ENCODE results near the gene ZNF438.

Gene ZNF438

GRCh38 chr10:31031558-31032257, at the start of gene ZNF438:
Gene ZNF438, minus strand, starts transcription at chr10:31031865. Its CDS starts 154,831 bp downstream, at chr10:30877034.
- peak; percentile 61 for FAIRE-seq
- peak; percentile 51 for TF ChIP-seq POLR2A (IDR thresholded peaks at IDR 0.05; ENCODE audit: low read depth, low read length)
- peak; percentile 85 for DNase-seq (ENCODE audit: insufficient read length, low spot score)

GRCh38 chr10:31076610-31076988, 44.9 kb upstream of the ZNF438 start:
- DNase-seq (ENCODE audit: insufficient read length, low spot score) (no peak), FAIRE-seq (no peak)
- no peak for TF ChIP-seq POLR2A (IDR thresholded peaks at IDR 0.05; ENCODE audit: low read depth, low read length)

- no peak for TF ChIP-seq POLR2A (IDR thresholded peaks at IDR 0.05; ENCODE audit: low read depth, low read length)
- no peak for FAIRE-seq
- no peak for DNase-seq (ENCODE audit: insufficient read length, low spot score)
Observed at GRCh38 chr10:31075881-31076609, 44.4 kb upstream of the ZNF438 start.

- FAIRE-seq: peak; percentile 81
- DNase-seq (ENCODE audit: insufficient read length, low spot score): peak; percentile 17
- TF ChIP-seq POLR2A (IDR thresholded peaks at IDR 0.05; ENCODE audit: low read depth, low read length): no peak
Observed at GRCh38 chr10:31075434-31075833, 43.8 kb upstream of the ZNF438 start.

- no peak for TF ChIP-seq POLR2A (IDR thresholded peaks at IDR 0.05; ENCODE audit: low read depth, low read length)
- FAIRE-seq (no peak), DNase-seq (ENCODE audit: insufficient read length, low spot score) (no peak)
Observed at GRCh38 chr10:31074722-31075086, 43.0 kb upstream of the ZNF438 start.

GRCh38 chr10:31073996-31074721, 42.5 kb upstream of the ZNF438 start:
- FAIRE-seq: no peak
- no peak for TF ChIP-seq POLR2A (IDR thresholded peaks at IDR 0.05; ENCODE audit: low read depth, low read length)
- DNase-seq (ENCODE audit: insufficient read length, low spot score): no peak

- no peak for TF ChIP-seq POLR2A (IDR thresholded peaks at IDR 0.05; ENCODE audit: low read depth, low read length)
- DNase-seq (ENCODE audit: insufficient read length, low spot score): no peak
- FAIRE-seq: no peak
Observed at GRCh38 chr10:31073211-31073610, 41.5 kb upstream of the ZNF438 start.

GRCh38 chr10:31072451-31072850, 40.8 kb upstream of the ZNF438 start:
- no peak for TF ChIP-seq POLR2A (IDR thresholded peaks at IDR 0.05; ENCODE audit: low read depth, low read length)
- FAIRE-seq: no peak
- no peak for DNase-seq (ENCODE audit: insufficient read length, low spot score)

- no peak for TF ChIP-seq POLR2A (IDR thresholded peaks at IDR 0.05; ENCODE audit: low read depth, low read length)
- no peak for DNase-seq (ENCODE audit: insufficient read length, low spot score)
- FAIRE-seq: no peak
Observed at GRCh38 chr10:31071232-31072005, 39.8 kb upstream of the ZNF438 start.

- DNase-seq (ENCODE audit: insufficient read length, low spot score) (no peak), FAIRE-seq (no peak)
- TF ChIP-seq POLR2A (IDR thresholded peaks at IDR 0.05; ENCODE audit: low read depth, low read length): no peak
Observed at GRCh38 chr10:31070691-31071090, 39.0 kb upstream of the ZNF438 start.

GRCh38 chr10:31070025-31070424, 38.4 kb upstream of the ZNF438 start:
- no peak for DNase-seq (ENCODE audit: insufficient read length, low spot score)

GRCh38 chr10:31069411-31069810, 37.7 kb upstream of the ZNF438 start:
- FAIRE-seq (no peak), DNase-seq (ENCODE audit: insufficient read length, low spot score) (no peak)
- TF ChIP-seq POLR2A (IDR thresholded peaks at IDR 0.05; ENCODE audit: low read depth, low read length): no peak

More at GRCh38 chr10:31070025-31070424, 38.4 kb upstream of the ZNF438 start:
- TF ChIP-seq POLR2A (IDR thresholded peaks at IDR 0.05; ENCODE audit: low read depth, low read length): no peak
- FAIRE-seq: no peak

GRCh38 chr10:31064348-31064747, 32.7 kb upstream of the ZNF438 start:
- FAIRE-seq (peak; percentile 30), DNase-seq (ENCODE audit: insufficient read length, low spot score) (no peak)
- no peak for TF ChIP-seq POLR2A (IDR thresholded peaks at IDR 0.05; ENCODE audit: low read depth, low read length)

GRCh38 chr10:31063841-31064240, 32.2 kb upstream of the ZNF438 start:
- no peak for TF ChIP-seq POLR2A (IDR thresholded peaks at IDR 0.05; ENCODE audit: low read depth, low read length)
- FAIRE-seq (no peak), DNase-seq (ENCODE audit: insufficient read length, low spot score) (no peak)
